ENCODE results near the gene KCNIP2. TPM values are rescaled to one million over a fixed set of nuclear protein-coding genes. Genes with fewer than 3 reads are reported as not detected.

Gene KCNIP2
- polyA plus RNA-seq, 2 donors = 0.67 to 1.6 TPM

GRCh38 chr10:101851411-101852116 is 8.0 kb upstream of the KCNIP2 start:
- Histone ChIP-seq H3K36me3 (ENCODE audit: control insufficient read depth in 2 of 2, insufficient read depth in 2 of 2, low read length in 1 of 2) (peaks cover 4 to 11% of the 10 kb centered on the region in 2 donors), H3K4me3 (ENCODE audit: low read depth in 1 of 2, low read length in 2 of 2) (no peak overlapping the region), H3K27me3 (ENCODE audit: control insufficient read depth in 1 of 2, insufficient read depth in 2 of 2, low read length in 2 of 2) (no peaks in the 10 kb centered on the region), H3K9me3 (ENCODE audit: control insufficient read depth in 2 of 2, insufficient read depth in 1 of 2, low read depth in 1 of 2, low read length in 1 of 2) (no peaks in the 10 kb centered on the region), H3K4me1 (ENCODE audit: control insufficient read depth in 2 of 2, insufficient read depth in 2 of 2, low read length in 1 of 2) (peaks cover 0 to 3% of the 10 kb centered on the region in 2 donors), H3K27ac (ENCODE audit: low read depth in 2 of 2, low read length in 1 of 2) (no peak overlapping the region)
- WGBS, 2 donors = 77 to 91% methylated on average over 4 of the region's 4 CpGs

GRCh38 chr10:101850749-101851148 is 7.1 kb upstream of the KCNIP2 start:
- H3K27ac ChIP-seq (ENCODE audit: low read depth in 2 of 2, low read length in 1 of 2) = no peak overlapping the region
- peaks cover 0 to 3% of the 10 kb centered on the region in 2 donors for H3K4me1 ChIP-seq (ENCODE audit: control insufficient read depth in 2 of 2, insufficient read depth in 2 of 2, low read length in 1 of 2)
- peaks cover 4 to 11% of the 10 kb centered on the region in 2 donors for H3K36me3 ChIP-seq (ENCODE audit: control insufficient read depth in 2 of 2, insufficient read depth in 2 of 2, low read length in 1 of 2)
- no peaks in the 10 kb centered on the region for H3K9me3 ChIP-seq (ENCODE audit: control insufficient read depth in 2 of 2, insufficient read depth in 1 of 2, low read depth in 1 of 2, low read length in 1 of 2)
- WGBS, 2 donors = 89 to 91% methylated on average over 3 of the region's 3 CpGs
- no peaks in the 10 kb centered on the region for H3K27me3 ChIP-seq (ENCODE audit: control insufficient read depth in 1 of 2, insufficient read depth in 2 of 2, low read length in 2 of 2)
- no peak overlapping the region for H3K4me3 ChIP-seq (ENCODE audit: low read depth in 1 of 2, low read length in 2 of 2)

- Histone ChIP-seq H3K27ac (ENCODE audit: low read depth in 2 of 2, low read length in 1 of 2) (no peak overlapping the region), H3K27me3 (ENCODE audit: control insufficient read depth in 1 of 2, insufficient read depth in 2 of 2, low read length in 2 of 2) (no peaks in the 10 kb centered on the region), H3K4me1 (ENCODE audit: control insufficient read depth in 2 of 2, insufficient read depth in 2 of 2, low read length in 1 of 2) (peaks cover 0 to 4% of the 10 kb centered on the region in 2 donors), H3K36me3 (ENCODE audit: control insufficient read depth in 2 of 2, insufficient read depth in 2 of 2, low read length in 1 of 2) (peaks cover 4 to 11% of the 10 kb centered on the region in 2 donors), H3K4me3 (ENCODE audit: low read depth in 1 of 2, low read length in 2 of 2) (no peak overlapping the region), H3K9me3 (ENCODE audit: control insufficient read depth in 2 of 2, insufficient read depth in 1 of 2, low read depth in 1 of 2, low read length in 1 of 2) (no peaks in the 10 kb centered on the region)
- 68 to 76% methylated on average over 3 of the region's 3 CpGs for WGBS, 2 donors
Measured at GRCh38 chr10:101848894-101849351, 5.3 kb upstream of the KCNIP2 start.

- Histone ChIP-seq H3K9me3 (ENCODE audit: control insufficient read depth in 2 of 2, insufficient read depth in 1 of 2, low read depth in 1 of 2, low read length in 1 of 2) (no peaks in the 10 kb centered on the region), H3K27ac (ENCODE audit: low read depth in 2 of 2, low read length in 1 of 2) (no peak overlapping the region), H3K27me3 (ENCODE audit: control insufficient read depth in 1 of 2, insufficient read depth in 2 of 2, low read length in 2 of 2) (no peaks in the 10 kb centered on the region), H3K4me3 (ENCODE audit: low read depth in 1 of 2, low read length in 2 of 2) (no peak overlapping the region), H3K4me1 (ENCODE audit: control insufficient read depth in 2 of 2, insufficient read depth in 2 of 2, low read length in 1 of 2) (peaks cover 0 to 9% of the 10 kb centered on the region in 2 donors), H3K36me3 (ENCODE audit: control insufficient read depth in 2 of 2, insufficient read depth in 2 of 2, low read length in 1 of 2) (peaks cover 4 to 11% of the 10 kb centered on the region in 2 donors)
- WGBS, 2 donors = 69% methylated on average over 4 of the region's 4 CpGs
Measured at GRCh38 chr10:101848408-101848807, 4.8 kb upstream of the KCNIP2 start.

DNA sequence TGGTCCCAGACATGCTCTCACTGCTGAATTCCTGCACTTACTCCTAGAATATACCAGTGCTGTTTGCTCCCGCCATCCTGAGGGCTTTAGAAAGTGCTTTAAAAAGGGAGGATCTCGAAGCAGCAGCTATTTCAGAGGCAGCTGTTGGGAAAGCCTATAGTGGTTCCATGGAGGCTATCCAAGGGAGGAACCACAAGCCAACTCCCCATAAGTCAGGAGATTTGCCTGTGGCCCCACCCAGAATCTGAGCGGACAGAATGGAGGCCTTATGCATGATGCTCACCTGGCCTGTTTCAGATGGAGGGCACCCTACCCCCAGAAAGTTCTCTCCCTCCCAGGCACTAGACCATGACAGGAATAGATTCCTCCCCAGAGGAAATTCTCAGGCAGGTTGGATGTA is 2.3 kb upstream of the KCNIP2 start:
- H3K36me3 ChIP-seq (ENCODE audit: control insufficient read depth in 2 of 2, insufficient read depth in 2 of 2, low read length in 1 of 2) = peaks cover 4 to 9% of the 10 kb centered on the region in 2 donors
- 89 to 90% methylated on average over 3 of the region's 3 CpGs for WGBS, 2 donors

DNA sequence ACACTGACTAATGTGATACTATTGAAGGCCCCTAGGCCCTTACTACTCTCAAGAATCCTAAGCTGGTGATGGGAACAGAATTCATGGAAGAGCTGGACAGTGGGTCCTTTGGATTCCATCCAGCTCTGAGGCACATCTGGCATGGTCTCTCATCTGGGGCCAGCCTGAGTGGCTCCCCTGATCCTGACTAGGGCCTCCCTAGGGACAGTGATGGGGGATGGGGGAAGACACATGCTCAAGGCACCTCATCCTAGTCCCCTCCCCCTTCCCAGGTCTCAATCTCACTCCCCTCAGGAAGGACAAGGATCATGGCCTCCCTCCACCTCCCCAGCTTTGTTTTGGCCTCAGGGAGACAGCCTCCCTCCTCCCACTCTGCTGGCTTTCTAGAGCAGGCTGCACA is 1.8 kb downstream of the KCNIP2 start:
- H3K36me3 ChIP-seq (ENCODE audit: control insufficient read depth in 2 of 2, insufficient read depth in 2 of 2, low read length in 1 of 2) = peaks cover 0 to under 1% of the 10 kb centered on the region in 2 donors
- no peaks in the 10 kb centered on the region for H3K27me3 ChIP-seq (ENCODE audit: control insufficient read depth in 1 of 2, insufficient read depth in 2 of 2, low read length in 2 of 2)
- no peak overlapping the region for H3K27ac ChIP-seq (ENCODE audit: low read depth in 2 of 2, low read length in 1 of 2)
- H3K9me3 ChIP-seq (ENCODE audit: control insufficient read depth in 2 of 2, insufficient read depth in 1 of 2, low read depth in 1 of 2, low read length in 1 of 2) = no peaks in the 10 kb centered on the region
- H3K4me3 ChIP-seq (ENCODE audit: low read depth in 1 of 2, low read length in 2 of 2) = no peak overlapping the region
- H3K4me1 ChIP-seq (ENCODE audit: control insufficient read depth in 2 of 2, insufficient read depth in 2 of 2, low read length in 1 of 2) = peaks cover 12 to 20% of the 10 kb centered on the region in 2 donors

More for the DNA sequence above, 2.3 kb upstream of the KCNIP2 start:
- Histone ChIP-seq H3K27ac (ENCODE audit: low read depth in 2 of 2, low read length in 1 of 2) (no peak overlapping the region), H3K4me1 (ENCODE audit: control insufficient read depth in 2 of 2, insufficient read depth in 2 of 2, low read length in 1 of 2) (peaks cover 3 to 14% of the 10 kb centered on the region in 2 donors), H3K9me3 (ENCODE audit: control insufficient read depth in 2 of 2, insufficient read depth in 1 of 2, low read depth in 1 of 2, low read length in 1 of 2) (no peaks in the 10 kb centered on the region), H3K27me3 (ENCODE audit: control insufficient read depth in 1 of 2, insufficient read depth in 2 of 2, low read length in 2 of 2) (no peaks in the 10 kb centered on the region), H3K4me3 (ENCODE audit: low read depth in 1 of 2, low read length in 2 of 2) (no peak overlapping the region)

DNA sequence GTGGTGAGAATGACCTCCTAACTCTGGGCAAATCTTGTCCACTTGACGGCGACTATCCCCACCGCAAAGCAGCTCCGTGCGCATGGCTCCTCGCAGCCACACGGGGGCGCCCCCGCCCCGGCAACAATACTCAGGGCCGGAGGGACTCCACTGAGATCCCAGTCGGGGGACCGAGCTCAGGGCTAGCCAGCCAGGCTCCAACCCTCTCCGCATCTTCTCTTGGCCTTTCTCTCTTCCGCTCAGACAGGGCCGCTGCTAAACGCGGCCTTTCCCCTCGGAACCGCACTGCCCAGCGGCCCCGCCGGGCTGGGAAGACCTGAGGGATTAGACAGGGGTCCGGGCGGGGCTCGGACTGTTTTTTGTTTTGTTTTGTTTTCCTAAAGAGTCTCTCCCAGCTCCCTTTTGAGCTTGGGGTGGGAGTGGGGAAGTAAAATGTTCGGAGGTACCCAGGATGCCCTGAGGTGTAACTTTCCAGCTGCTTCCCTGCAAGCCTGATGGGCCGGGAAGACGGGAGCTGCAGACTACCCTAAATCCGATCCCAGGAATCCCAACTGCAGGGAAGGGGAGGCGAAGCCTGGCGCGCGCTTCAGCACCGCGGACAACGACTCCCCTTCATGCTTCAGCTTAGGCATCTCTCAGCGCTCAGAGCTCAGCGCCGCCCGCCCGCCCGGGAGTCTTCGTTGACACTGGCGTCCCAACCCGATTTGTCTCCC is 2.7 kb downstream of the KCNIP2 start:
- Histone ChIP-seq H3K36me3 (ENCODE audit: control insufficient read depth in 2 of 2, insufficient read depth in 2 of 2, low read length in 1 of 2) (no peaks in the 10 kb centered on the region), H3K27ac (ENCODE audit: low read depth in 2 of 2, low read length in 1 of 2) (no peak overlapping the region), H3K4me1 (ENCODE audit: control insufficient read depth in 2 of 2, insufficient read depth in 2 of 2, low read length in 1 of 2) (peaks cover 12 to 20% of the 10 kb centered on the region in 2 donors), H3K27me3 (ENCODE audit: control insufficient read depth in 1 of 2, insufficient read depth in 2 of 2, low read length in 2 of 2) (no peaks in the 10 kb centered on the region), H3K9me3 (ENCODE audit: control insufficient read depth in 2 of 2, insufficient read depth in 1 of 2, low read depth in 1 of 2, low read length in 1 of 2) (no peaks in the 10 kb centered on the region), H3K4me3 (ENCODE audit: low read depth in 1 of 2, low read length in 2 of 2) (peak overlapping the region; percentile 24 to 27)
- 4 to 9% methylated on average over 46 of the region's 46 CpGs for WGBS, 2 donors

DNA sequence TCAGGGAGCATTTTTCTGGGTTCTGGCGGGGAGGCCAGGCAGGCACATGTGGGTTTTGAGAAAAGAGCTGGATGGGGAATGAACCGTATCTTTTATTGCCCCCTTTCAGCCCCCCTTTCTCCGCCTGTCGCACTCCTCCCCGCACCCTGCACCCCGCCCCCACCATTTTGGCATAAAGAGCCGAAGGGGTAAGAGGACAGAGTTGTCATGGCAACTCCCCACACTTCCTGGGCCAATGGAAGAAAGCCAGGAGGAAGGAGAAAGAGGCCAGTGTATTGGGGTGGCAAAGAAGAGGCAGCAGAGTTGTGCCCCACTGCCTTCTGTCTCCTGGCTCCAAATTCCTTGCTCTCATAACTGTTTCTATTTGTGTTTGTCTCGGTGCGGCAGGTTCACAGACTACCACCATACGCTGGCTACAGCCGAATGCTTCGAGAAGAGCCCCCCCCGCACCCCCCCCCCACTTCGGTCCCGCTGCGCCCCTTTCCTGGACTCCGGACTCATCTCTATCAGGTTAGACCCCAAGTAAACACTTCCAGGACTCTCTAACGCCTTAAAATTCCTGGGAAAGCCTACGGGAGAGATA is 3.4 kb downstream of the KCNIP2 start:
- Histone ChIP-seq H3K27me3 (ENCODE audit: control insufficient read depth in 1 of 2, insufficient read depth in 2 of 2, low read length in 2 of 2) (no peaks in the 10 kb centered on the region), H3K4me3 (ENCODE audit: low read depth in 1 of 2, low read length in 2 of 2) (peak overlapping the region in 1 of 2 donors; percentile 28), H3K4me1 (ENCODE audit: control insufficient read depth in 2 of 2, insufficient read depth in 2 of 2, low read length in 1 of 2) (peaks cover 12 to 20% of the 10 kb centered on the region in 2 donors), H3K9me3 (ENCODE audit: control insufficient read depth in 2 of 2, insufficient read depth in 1 of 2, low read depth in 1 of 2, low read length in 1 of 2) (no peaks in the 10 kb centered on the region), H3K36me3 (ENCODE audit: control insufficient read depth in 2 of 2, insufficient read depth in 2 of 2, low read length in 1 of 2) (no peaks in the 10 kb centered on the region), H3K27ac (ENCODE audit: low read depth in 2 of 2, low read length in 1 of 2) (no peak overlapping the region)
- WGBS, 2 donors = 4% methylated on average over 19 of the region's 19 CpGs

GRCh38 chr10:101839416-101840063 is 4.1 kb downstream of the KCNIP2 start:
- Histone ChIP-seq H3K4me1 (ENCODE audit: control insufficient read depth in 2 of 2, insufficient read depth in 2 of 2, low read length in 1 of 2) (peaks cover 12 to 20% of the 10 kb centered on the region in 2 donors), H3K27ac (ENCODE audit: low read depth in 2 of 2, low read length in 1 of 2) (no peak overlapping the region), H3K36me3 (ENCODE audit: control insufficient read depth in 2 of 2, insufficient read depth in 2 of 2, low read length in 1 of 2) (no peaks in the 10 kb centered on the region), H3K4me3 (ENCODE audit: low read depth in 1 of 2, low read length in 2 of 2) (peak overlapping the region; percentile 28), H3K27me3 (ENCODE audit: control insufficient read depth in 1 of 2, insufficient read depth in 2 of 2, low read length in 2 of 2) (no peaks in the 10 kb centered on the region), H3K9me3 (ENCODE audit: control insufficient read depth in 2 of 2, insufficient read depth in 1 of 2, low read depth in 1 of 2, low read length in 1 of 2) (no peaks in the 10 kb centered on the region)
- 13 to 15% methylated on average over 35 to 36 of the region's 36 CpGs for WGBS, 2 donors
